Fibroblast of lung (primary cell): ENCODE data around the gene BAD. TPM values are rescaled to one million over a fixed set of nuclear protein-coding genes. Genes with fewer than 3 reads are reported as not detected.

ENCODE experiments used
- DNase-seq, 2 donors: peaks; one replicate each; pipeline versions ENCODE4 v3.0.0 to v3.0.0-alpha.2; 2010; ENCODE audit warnings: low read depth in 2 of 2
- H2AFZ ChIP-seq: 2 replicates; pipeline ENCODE4 v1.5.1; 2012; ENCODE audit warnings: low read length, control low read depth, inconsistent platforms
- H3K27ac ChIP-seq: 2 replicates; pipeline ENCODE4 v1.5.1; 2011; ENCODE audit warnings: low read length, control low read depth; ENCODE audit not compliant: insufficient read depth
- H3K27me3 ChIP-seq: 2 replicates; pipeline ENCODE4 v1.5.1; 2011; ENCODE audit warnings: mild to moderate bottlenecking, low read length; ENCODE audit not compliant: control insufficient read depth, insufficient read depth
- H3K36me3 ChIP-seq: 2 replicates; pipeline ENCODE4 v1.5.1; 2011; ENCODE audit warnings: low read length; ENCODE audit not compliant: control insufficient read depth, insufficient read depth
- H3K4me1 ChIP-seq: 2 replicates; pipeline ENCODE4 v1.5.1; 2011; ENCODE audit warnings: low read length; ENCODE audit not compliant: control insufficient read depth, insufficient read depth; ENCODE audit errors: extremely low read depth
- H3K4me2 ChIP-seq: 2 replicates; pipeline ENCODE4 v1.5.1; 2011; ENCODE audit warnings: low read length, control low read depth; ENCODE audit not compliant: insufficient read depth; ENCODE audit errors: extremely low read depth
- H3K4me3 ChIP-seq, 4 experiments: fragments of 200-600 bp in 1 of 4; sonication (generic) in 1 of 4; replicated peaks in 1 of 4; 2 replicates each; pipeline ENCODE4 v1.5.1; 2011 to 2016; ENCODE audit warnings: low read length in 4 of 4, low read depth in 3 of 4, mild to moderate bottlenecking in 3 of 4, control low read depth in 2 of 4, inconsistent platforms in 1 of 4, mixed read lengths in 1 of 4; ENCODE audit not compliant: insufficient read depth in 1 of 4; ENCODE audit errors: control extremely low read depth in 1 of 4
- H3K79me2 ChIP-seq: 2 replicates; pipeline ENCODE4 v1.5.1; 2012; ENCODE audit warnings: mild to moderate bottlenecking, low read length, inconsistent platforms; ENCODE audit not compliant: control insufficient read depth, insufficient read depth
- H3K9ac ChIP-seq: 2 replicates; pipeline ENCODE4 v1.5.1; 2011; ENCODE audit warnings: mild to moderate bottlenecking, low read length, control low read depth; ENCODE audit not compliant: insufficient read depth
- H3K9me3 ChIP-seq: 2 replicates; pipeline ENCODE4 v1.5.1; 2012; ENCODE audit warnings: low read depth, low read length; ENCODE audit not compliant: control insufficient read depth, insufficient read depth
- H4K20me1 ChIP-seq: 2 replicates; pipeline ENCODE4 v1.5.1; 2011; ENCODE audit warnings: low read length; ENCODE audit not compliant: control insufficient read depth, insufficient read depth; ENCODE audit errors: extremely low read depth
- CTCF ChIP-seq, 2 donors: IDR thresholded peaks in 1 of 2; conservative IDR thresholded peaks in 1 of 2; 1 replicate in 1 of 2; 2 replicates in 1 of 2; pipeline ENCODE4 v1.5.1; 2011 to 2012; ENCODE audit warnings: low read length in 2 of 2, control low read depth in 1 of 2, inconsistent platforms in 1 of 2, low read depth in 1 of 2, mild to moderate bottlenecking in 1 of 2
- EZH2 ChIP-seq: IDR thresholded peaks from 2 replicates; pipeline ENCODE4 v1.5.1; 2012; ENCODE audit warnings: low read length, control low read depth, mild to moderate bottlenecking; ENCODE audit errors: missing control alignments
- polyA plus RNA-seq, 2 donors: library from polyadenylated mRNA; depleted of rRNA in 1 of 2; stranded (reverse) in 1 of 2; unstranded in 1 of 2; fragments of >200 nt; gene quantifications; 2 replicates each; pipeline ENCODE4 v1.2.1, GENCODE V29; 2011 to 2012; ENCODE audit warnings: missing spikeins in 1 of 2
- total RNA-seq: library from RNA; depleted of rRNA; stranded (reverse); fragments of >200 nt; gene quantifications from 2 replicates; pipeline ENCODE4 v1.2.1, GENCODE V29; 2014

The BAD gene
- total and polyA plus RNA-seq, 2 donors (not counting 1 experiment from before 2014, with no cell fraction given): 31.6 to 79.9 TPM

- Histone ChIP-seq H3K27ac (no peak overlapping the region), H3K9ac (no peak overlapping the region), H3K4me1 (peaks cover 15% of the 10 kb centered on the region), H3K79me2 (peaks cover 23% of the 10 kb centered on the region), H3K27me3 (no peaks in the 10 kb centered on the region), H3K36me3 (peaks cover 16% of the 10 kb centered on the region), H4K20me1 (no peaks in the 10 kb centered on the region), H2AFZ (no peak overlapping the region), H3K9me3 (no peaks in the 10 kb centered on the region), H3K4me2 (no peak overlapping the region), H3K4me3 (no peak overlapping the region)
- DNase-seq: no peak
- TF ChIP-seq CTCF (conservative IDR thresholded peaks at IDR 0.05 in 1 of 2, IDR thresholded peaks at IDR 0.05 in 1 of 2; ENCODE audit: low read depth in 1 of 2, low read length in 2 of 2): no peak
- TF ChIP-seq EZH2: no peak
Observed at GRCh38 chr11:64238999-64239398, 45.5 kb downstream of the BAD start.

GRCh38 chr11:64238076-64238475, 46.4 kb downstream of the BAD start:
- H3K36me3 ChIP-seq: peaks cover 14% of the 10 kb centered on the region
- no peak overlapping the region for H3K4me2 ChIP-seq
- H3K9me3 ChIP-seq: no peaks in the 10 kb centered on the region
- TF ChIP-seq CTCF (conservative IDR thresholded peaks at IDR 0.05 in 1 of 2, IDR thresholded peaks at IDR 0.05 in 1 of 2; ENCODE audit: low read depth in 1 of 2, low read length in 2 of 2): no peak
- no peak for TF ChIP-seq EZH2
- no peak overlapping the region for H3K27ac ChIP-seq
- no peaks in the 10 kb centered on the region for H4K20me1 ChIP-seq
- H3K79me2 ChIP-seq: peaks cover 16% of the 10 kb centered on the region
- H3K27me3 ChIP-seq: no peaks in the 10 kb centered on the region
- H3K9ac ChIP-seq: no peak overlapping the region
- peaks cover 9% of the 10 kb centered on the region for H3K4me1 ChIP-seq
- DNase-seq: no peak
- no peak overlapping the region for H2AFZ ChIP-seq
- H3K4me3 ChIP-seq: no peak overlapping the region

- H3K27ac ChIP-seq: no peak overlapping the region
- H3K9me3 ChIP-seq: no peaks in the 10 kb centered on the region
- no peak overlapping the region for H3K9ac ChIP-seq
- H3K36me3 ChIP-seq: peaks cover 13% of the 10 kb centered on the region
- peaks cover 7% of the 10 kb centered on the region for H3K4me1 ChIP-seq
- no peaks in the 10 kb centered on the region for H3K27me3 ChIP-seq
- H2AFZ ChIP-seq: no peak overlapping the region
- no peak for TF ChIP-seq CTCF (conservative IDR thresholded peaks at IDR 0.05 in 1 of 2, IDR thresholded peaks at IDR 0.05 in 1 of 2; ENCODE audit: low read depth in 1 of 2, low read length in 2 of 2)
- no peak overlapping the region for H3K4me3 ChIP-seq
- H3K4me2 ChIP-seq: no peak overlapping the region
- DNase-seq: no peak
- peaks cover 14% of the 10 kb centered on the region for H3K79me2 ChIP-seq
- no peaks in the 10 kb centered on the region for H4K20me1 ChIP-seq
Observed at GRCh38 chr11:64237484-64237951, 46.9 kb downstream of the BAD start.
